HepG2 (cell line): ENCODE data around the gene SCARF1. TPM values are rescaled to one million over a fixed set of nuclear protein-coding genes. Genes with fewer than 3 reads are reported as not detected.

ENCODE experiments used
- ASH2L ChIP-seq: fragments of 300-600, 200-600 bp; sonication (generic); IDR thresholded peaks from 2 replicates; pipeline ENCODE4 v1.7.0; 2017; ENCODE audit warnings: low read depth, mild to moderate bottlenecking, moderate library complexity, mixed read lengths, low read length; ENCODE audit not compliant: insufficient read length
- CCAR2 ChIP-seq: fragments of 200-400 bp; formaldehyde crosslinking; optimal IDR thresholded peaks from 2 replicates; pipeline ENCODE3; 2018; ENCODE audit warnings: low read depth, mild to moderate bottlenecking, low read length, moderate library complexity
- FOXK1 ChIP-seq: sonication (generic); formaldehyde crosslinking; IDR thresholded peaks from 2 replicates; pipeline ENCODE4 v1.4.0; 2020; ENCODE audit warnings: low read depth, missing genetic modification reagents, borderline replicate concordance
- GPBP1L1 ChIP-seq: sonication (generic); formaldehyde crosslinking; IDR thresholded peaks from 2 replicates; pipeline ENCODE4 v1.5.0; 2020; ENCODE audit warnings: mild to moderate bottlenecking, missing genetic modification reagents
- KAT7 ChIP-seq: IDR thresholded peaks from 2 replicates; pipeline ENCODE4 v1.6.1; 2018; ENCODE audit warnings: borderline replicate concordance, missing compliant biosample characterization
- KDM4B ChIP-seq: sonication (generic); formaldehyde crosslinking; IDR thresholded peaks from 2 replicates; pipeline ENCODE4 v1.4.0; 2020; ENCODE audit warnings: missing genetic modification reagents
- NCOR1 ChIP-seq: fragments of 200-600 bp; sonication (generic); IDR thresholded peaks from 2 replicates; pipeline ENCODE4 v1.7.0; 2017; ENCODE audit warnings: antibody characterized with exemption, low read length, borderline replicate concordance
- POLR2A ChIP-seq, 2 experiments: IDR thresholded peaks; 2 replicates each; pipeline ENCODE4 v1.6.1; 2011; ENCODE audit warnings: low read depth in 2 of 2, low read length in 2 of 2, mild to moderate bottlenecking in 1 of 2, moderate library complexity in 1 of 2; ENCODE audit not compliant: insufficient read depth in 1 of 2
- PREB ChIP-seq: sonication (generic); formaldehyde crosslinking; IDR thresholded peaks from 2 replicates; pipeline ENCODE4 v1.4.0; 2020; ENCODE audit warnings: missing genetic modification reagents
- SIN3A ChIP-seq: IDR thresholded peaks from 2 replicates; pipeline ENCODE4 v1.6.1; 2011; ENCODE audit warnings: low read depth, mild to moderate bottlenecking, control low read depth, low read length, borderline replicate concordance
- SOX13 ChIP-seq, 3 experiments: fragments of 450-650 bp in 1 of 3; sonication (generic) in 1 of 3; formaldehyde crosslinking in 1 of 3; IDR thresholded peaks in 2 of 3; conservative IDR thresholded peaks in 1 of 3; 2 replicates each; pipeline versions ENCODE4 v1.5.0 to v1.6.1; 2016 to 2020; ENCODE audit warnings: antibody characterized with exemption in 1 of 3, mild to moderate bottlenecking in 1 of 3, missing compliant biosample characterization in 1 of 3, missing genetic modification reagents in 1 of 3, moderate library complexity in 1 of 3
- TFE3 ChIP-seq: IDR thresholded peaks from 2 replicates; pipeline ENCODE4 v1.6.1; 2016
- XRCC5 ChIP-seq: fragments of 200-400 bp; formaldehyde crosslinking; optimal IDR thresholded peaks from 2 replicates; pipeline ENCODE3; 2017; ENCODE audit warnings: mild to moderate bottlenecking, low read length
- ZC3H13 ChIP-seq: sonication (generic); formaldehyde crosslinking; IDR thresholded peaks from 2 replicates; pipeline ENCODE4 v1.8.1; 2023; ENCODE audit warnings: mild to moderate bottlenecking, missing genetic modification reagents, moderate library complexity
- ZKSCAN1 ChIP-seq: fragments of 150-350 bp; IDR thresholded peaks from 2 replicates; pipeline ENCODE4 v1.6.1; 2014; ENCODE audit warnings: low read length
- ZNF180 ChIP-seq: sonication (generic); formaldehyde crosslinking; IDR thresholded peaks from 2 replicates; pipeline ENCODE4 v1.4.0; 2020; ENCODE audit warnings: low read depth, missing genetic modification reagents, borderline replicate concordance
- ZNF562 ChIP-seq: sonication (generic); formaldehyde crosslinking; IDR thresholded peaks from 2 replicates; pipeline ENCODE4 v1.8.0; 2022; ENCODE audit warnings: missing genetic modification reagents, borderline replicate concordance
- ZNF580 ChIP-seq: IDR thresholded peaks from 2 replicates; pipeline ENCODE4 v1.6.1; 2016; ENCODE audit warnings: low read depth, borderline replicate concordance
- ZNF678 ChIP-seq: sonication (generic); formaldehyde crosslinking; IDR thresholded peaks from 2 replicates; pipeline ENCODE4 v1.4.0; 2020; ENCODE audit warnings: mild to moderate bottlenecking, missing genetic modification reagents
- polyA plus RNA-seq, 8 experiments: library from polyadenylated mRNA; depleted of rRNA in 3 of 8; stranded (reverse) in 7 of 8; unstranded in 1 of 8; fragments of >200 nt; fragmentation: Illumina TruSeq in 4 of 8; extraction: Trizol in 4 of 8; gene quantifications; 2 replicates each; pipeline versions ENCODE4 v1.2.1 to v1.2.3, GENCODE V29; 2011 to 2016; ENCODE audit warnings: low read depth in 4 of 8, missing spikeins in 1 of 8, mixed read lengths in 1 of 8; ENCODE audit not compliant: insufficient read depth in 1 of 8
- total RNA-seq, 5 experiments: library from RNA; depleted of rRNA; stranded (reverse); fragments of >200 nt; fragmentation: Illumina TruSeq; extraction: Trizol; gene quantifications; 2 replicates each; pipeline ENCODE4 v1.2.3, GENCODE V29; 2016; ENCODE audit warnings: low read depth in 1 of 5
- TF ChIP-seq, protein P1 (sequence below): sonication (generic); formaldehyde crosslinking; IDR thresholded peaks from 2 replicates; pipeline ENCODE4 v1.5.0; 2020; ENCODE audit warnings: missing genetic modification reagents
- TF ChIP-seq, protein P2 (sequence below): sonication (generic); formaldehyde crosslinking; IDR thresholded peaks from 2 replicates; pipeline ENCODE4 v1.8.0; 2022; ENCODE audit warnings: mild to moderate bottlenecking, missing genetic modification reagents; ENCODE audit not compliant: insufficient replicate concordance

SCARF1 gene
- total and polyA plus RNA-seq, 2 of the 13 experiments (the other 11 are each of a cell fraction or from before 2014, with no cell fraction given), result 0.24 to 0.71 TPM

DNA sequence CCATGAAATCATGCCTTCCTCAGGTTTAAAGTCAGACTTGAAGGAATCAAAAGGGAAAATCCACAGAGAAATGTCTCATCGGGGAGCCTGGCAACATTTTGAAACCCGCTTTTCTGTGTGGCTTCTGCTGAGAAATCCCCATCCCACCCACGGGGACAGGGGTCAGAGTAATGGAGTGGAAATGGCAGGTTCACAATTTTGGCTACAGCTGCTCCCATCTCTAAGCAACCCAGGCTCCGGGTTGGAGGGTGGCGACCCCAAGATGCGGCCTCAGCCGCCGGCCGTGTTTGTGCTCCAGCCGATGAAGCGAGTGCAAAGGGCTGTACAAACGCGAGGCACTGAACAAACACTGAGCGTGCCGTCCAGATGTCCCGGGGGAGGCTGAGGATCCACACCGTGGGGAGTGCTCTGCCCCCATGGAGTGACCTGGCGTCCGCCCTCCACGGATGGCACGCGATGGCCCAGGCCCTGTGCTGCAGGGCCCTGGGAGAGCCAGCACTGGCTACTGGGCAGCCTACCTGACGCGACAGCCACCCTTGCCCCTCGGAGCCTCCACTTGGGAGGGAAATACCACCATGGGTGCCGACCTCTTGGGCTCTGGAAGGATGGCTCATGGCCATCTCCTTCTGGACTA lies 39.1 kb downstream of the SCARF1 start (continued):
- TF ChIP-seq CCAR2 (no peak), FOXK1 (no peak), TFE3 (CRISPR knock-in tag) (0 out of 2 replicates have a peak, but pooled peaks have one; percentile 12), ZNF678 (CRISPR knock-in tag) (no peak), PREB (CRISPR knock-in tag) (no peak), ZNF580 (CRISPR knock-in tag) (0 out of 2 replicates have a peak, but pooled peaks have one; percentile 58), ZNF180 (CRISPR knock-in tag) (no peak), ZNF562 (CRISPR knock-in tag) (no peak), XRCC5 (no peak), ZC3H13 (CRISPR knock-in tag) (no peak), KAT7 (CRISPR knock-in tag) (no peak), GPBP1L1 (CRISPR knock-in tag) (no peak), ASH2L (peak; percentile 36), SIN3A (no peak), KDM4B (no peak), ZKSCAN1 (no peak), POLR2A (IDR thresholded peaks at IDR 0.05; ENCODE audit: insufficient read depth in 1 of 2, low read depth in 2 of 2, low read length in 2 of 2) (0 out of 4 replicates have a peak, but pooled peaks of 1 of the 2 experiments have one; percentile 29), SOX13 (IDR thresholded peaks at IDR 0.05) (no peak), SOX13 (CRISPR knock-in tag; conservative IDR thresholded peaks at IDR 0.05 in 1 of 2, IDR thresholded peaks at IDR 0.05 in 1 of 2) (peak in 1 of 2 experiments; percentile 42; a peak in 1 of 4 replicates), NCOR1 (no peak)
- TF ChIP-seq, protein P1, sequence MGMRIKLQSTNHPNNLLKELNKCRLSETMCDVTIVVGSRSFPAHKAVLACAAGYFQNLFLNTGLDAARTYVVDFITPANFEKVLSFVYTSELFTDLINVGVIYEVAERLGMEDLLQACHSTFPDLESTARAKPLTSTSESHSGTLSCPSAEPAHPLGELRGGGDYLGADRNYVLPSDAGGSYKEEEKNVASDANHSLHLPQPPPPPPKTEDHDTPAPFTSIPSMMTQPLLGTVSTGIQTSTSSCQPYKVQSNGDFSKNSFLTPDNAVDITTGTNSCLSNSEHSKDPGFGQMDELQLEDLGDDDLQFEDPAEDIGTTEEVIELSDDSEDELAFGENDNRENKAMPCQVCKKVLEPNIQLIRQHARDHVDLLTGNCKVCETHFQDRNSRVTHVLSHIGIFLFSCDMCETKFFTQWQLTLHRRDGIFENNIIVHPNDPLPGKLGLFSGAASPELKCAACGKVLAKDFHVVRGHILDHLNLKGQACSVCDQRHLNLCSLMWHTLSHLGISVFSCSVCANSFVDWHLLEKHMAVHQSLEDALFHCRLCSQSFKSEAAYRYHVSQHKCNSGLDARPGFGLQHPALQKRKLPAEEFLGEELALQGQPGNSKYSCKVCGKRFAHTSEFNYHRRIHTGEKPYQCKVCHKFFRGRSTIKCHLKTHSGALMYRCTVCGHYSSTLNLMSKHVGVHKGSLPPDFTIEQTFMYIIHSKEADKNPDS (CRISPR knock-in tag), result no peak
- TF ChIP-seq, protein P2, sequence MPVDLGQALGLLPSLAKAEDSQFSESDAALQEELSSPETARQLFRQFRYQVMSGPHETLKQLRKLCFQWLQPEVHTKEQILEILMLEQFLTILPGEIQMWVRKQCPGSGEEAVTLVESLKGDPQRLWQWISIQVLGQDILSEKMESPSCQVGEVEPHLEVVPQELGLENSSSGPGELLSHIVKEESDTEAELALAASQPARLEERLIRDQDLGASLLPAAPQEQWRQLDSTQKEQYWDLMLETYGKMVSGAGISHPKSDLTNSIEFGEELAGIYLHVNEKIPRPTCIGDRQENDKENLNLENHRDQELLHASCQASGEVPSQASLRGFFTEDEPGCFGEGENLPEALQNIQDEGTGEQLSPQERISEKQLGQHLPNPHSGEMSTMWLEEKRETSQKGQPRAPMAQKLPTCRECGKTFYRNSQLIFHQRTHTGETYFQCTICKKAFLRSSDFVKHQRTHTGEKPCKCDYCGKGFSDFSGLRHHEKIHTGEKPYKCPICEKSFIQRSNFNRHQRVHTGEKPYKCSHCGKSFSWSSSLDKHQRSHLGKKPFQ (CRISPR knock-in tag), result no peak
